WTC11 (cell line): Measurements from ENCODE around the gene CNTNAP5. TPM values are rescaled to one million over a fixed set of nuclear protein-coding genes. Genes with fewer than 3 reads are reported as not detected.

Source experiments
- ATAC-seq: fragments of 200-7000 bp; cut with Tn5 transposase; 2 replicates; pipeline ENCODE4 v1.10.0; 2021; ENCODE audit warnings: mild to moderate bottlenecking, moderate library complexity
- CTCF ChIA-PET: fragments of 300-600 bp; sonication (Branson Sonifier 250); formaldehyde crosslinking; loops from one replicate; lab custom pipeline; 2021; ENCODE audit warnings: antibody characterized with exemption; lab: Charles Lee
- POLR2A ChIA-PET: fragments of 350-600 bp; sonication (Branson Sonifier 250); formaldehyde crosslinking; loops from one replicate; lab custom pipeline; 2021; ENCODE audit warnings: antibody characterized with exemption; lab: Charles Lee
- DNase-seq: peaks from one replicate; pipeline ENCODE4 v3.0.0; 2021; ENCODE audit warnings: low spot score
- H3K27ac Mint-ChIP-seq: 2 replicates; pipeline ENCODE4 v1.8.0; 2021; ENCODE audit warnings: mixed read lengths
- H3K27me3 Mint-ChIP-seq: 2 replicates; pipeline ENCODE4 v1.8.0; 2021; ENCODE audit warnings: low read depth, mild to moderate bottlenecking, moderate library complexity, mixed read lengths
- H3K36me3 Mint-ChIP-seq: 2 replicates; pipeline ENCODE4 v1.8.0; 2021; ENCODE audit warnings: mixed read lengths
- H3K4me1 Mint-ChIP-seq: 2 replicates; pipeline ENCODE4 v1.8.0; 2022; ENCODE audit warnings: mixed read lengths
- H3K4me3 Mint-ChIP-seq: 2 replicates; pipeline ENCODE4 v1.8.0; 2021; ENCODE audit warnings: mild to moderate bottlenecking, moderate library complexity, mixed read lengths
- H3K9me3 Mint-ChIP-seq: 2 replicates; pipeline ENCODE4 v1.8.0; 2021; ENCODE audit warnings: mixed read lengths
- CREB1 ChIP-seq: sonication (generic); formaldehyde crosslinking; IDR thresholded peaks from 2 replicates; pipeline ENCODE4 v1.8.0; 2023; ENCODE audit warnings: mild to moderate bottlenecking, missing genetic modification reagents
- FOXK1 ChIP-seq: sonication (generic); formaldehyde crosslinking; IDR thresholded peaks from 2 replicates; pipeline ENCODE4 v1.8.0; 2022; ENCODE audit warnings: mild to moderate bottlenecking, moderate library complexity, missing genetic modification reagents
- FOXP1 ChIP-seq: sonication (generic); formaldehyde crosslinking; IDR thresholded peaks from 2 replicates; pipeline ENCODE4 v1.8.0; 2022; ENCODE audit warnings: missing genetic modification reagents, mild to moderate bottlenecking, moderate library complexity, borderline replicate concordance
- GABPB1 ChIP-seq: sonication (generic); formaldehyde crosslinking; IDR thresholded peaks from 2 replicates; pipeline ENCODE4 v1.8.1; 2023; ENCODE audit warnings: mild to moderate bottlenecking, missing genetic modification reagents
- HMGA2 ChIP-seq: fragments of 250-450 bp; sonication (Bioruptor Pico); IDR thresholded peaks from 2 replicates; pipeline ENCODE4 v1.4.0; 2021; ENCODE audit warnings: mild to moderate bottlenecking, moderate library complexity
- MXD4 ChIP-seq: fragments of 250-450 bp; sonication (Bioruptor Pico); IDR thresholded peaks from 2 replicates; pipeline ENCODE4 v1.8.0; 2021; ENCODE audit warnings: mild to moderate bottlenecking, moderate library complexity, borderline replicate concordance
- MYBL2 ChIP-seq: sonication (generic); formaldehyde crosslinking; IDR thresholded peaks from 2 replicates; pipeline ENCODE4 v1.8.1; 2023; ENCODE audit warnings: mild to moderate bottlenecking, moderate library complexity, missing genetic modification reagents
- NFYB ChIP-seq: sonication (generic); formaldehyde crosslinking; conservative IDR thresholded peaks from 2 replicates; pipeline ENCODE4 v1.8.0; 2022; ENCODE audit warnings: low read depth, missing genetic modification reagents
- NR1H2 ChIP-seq: sonication (generic); formaldehyde crosslinking; IDR thresholded peaks from 2 replicates; pipeline ENCODE4 v1.9.0; 2021; ENCODE audit warnings: mild to moderate bottlenecking, moderate library complexity, missing genetic modification reagents
- OVOL2 ChIP-seq: fragments of 250-450 bp; sonication (Bioruptor Pico); IDR thresholded peaks from 2 replicates; pipeline ENCODE4 v1.9.0; 2021; ENCODE audit warnings: mild to moderate bottlenecking, borderline replicate concordance
- PRRX2 ChIP-seq: fragments of 250-450 bp; sonication (Bioruptor Pico); IDR thresholded peaks from 2 replicates; pipeline ENCODE4 v1.8.0; 2021; ENCODE audit warnings: mild to moderate bottlenecking
- SP1 ChIP-seq: sonication (generic); formaldehyde crosslinking; conservative IDR thresholded peaks from 2 replicates; pipeline ENCODE4 v1.8.1; 2022; ENCODE audit warnings: missing genetic modification reagents
- TCF7 ChIP-seq: sonication (generic); formaldehyde crosslinking; IDR thresholded peaks from 2 replicates; pipeline ENCODE4 v1.8.0; 2022; ENCODE audit warnings: mild to moderate bottlenecking, low read depth, missing genetic modification reagents, moderate library complexity
- total RNA-seq: library from RNA; stranded (reverse); gene quantifications from 3 replicates; pipeline ENCODE4 v1.2.3, GENCODE V29; 2021
- TF ChIP-seq, protein P1 (sequence below): sonication (generic); formaldehyde crosslinking; IDR thresholded peaks from 2 replicates; pipeline ENCODE4 v1.8.0; 2023; ENCODE audit warnings: missing genetic modification reagents
- TF ChIP-seq, protein P2 (sequence below): fragments of 250-450 bp; sonication (Bioruptor Pico); IDR thresholded peaks from 2 replicates; pipeline ENCODE4 v1.9.0; 2021; ENCODE audit warnings: moderate library complexity, mild to moderate bottlenecking, inconsistent platforms, borderline replicate concordance
- TF ChIP-seq, protein P3 (sequence below): sonication (generic); formaldehyde crosslinking; IDR thresholded peaks from 2 replicates; pipeline ENCODE4 v1.8.0; 2022; ENCODE audit warnings: missing genetic modification reagents
- TF ChIP-seq, protein P4 (sequence below): sonication (generic); formaldehyde crosslinking; IDR thresholded peaks from 2 replicates; pipeline ENCODE4 v1.8.0; 2023; ENCODE audit warnings: mild to moderate bottlenecking, missing genetic modification reagents

The CNTNAP5 gene
- total RNA-seq, 1 experiment from 2014 or later: 0.22 TPM

DNA sequence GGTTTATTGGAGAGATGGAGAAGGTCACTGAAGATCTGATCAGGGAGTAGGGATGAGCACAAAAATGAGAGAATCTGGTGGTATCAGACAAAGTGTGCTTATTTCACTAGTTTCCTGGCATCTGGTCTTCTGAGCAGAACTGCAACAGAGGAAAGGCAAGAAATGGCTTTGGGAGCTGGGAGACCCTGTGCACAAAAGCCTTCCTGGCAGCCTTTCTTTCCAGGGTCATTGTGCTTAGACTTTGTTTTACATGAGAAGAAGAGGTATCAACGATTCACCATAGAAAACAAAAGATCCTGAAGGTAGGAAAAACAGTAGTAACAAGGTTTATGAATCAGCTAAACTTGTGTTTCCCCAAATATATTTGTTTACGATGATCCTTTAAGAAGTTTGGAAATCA is 162.9 kb downstream of the CNTNAP5 start:
- Mint-ChIP-seq H3K9me3 (no peaks in the 10 kb centered on the region; the same call in none of the 2 replicates), H3K4me1 (peaks cover 44% of the 10 kb centered on the region), H3K27ac (peak overlapping the region; percentile 94), H3K4me3 (no peak overlapping the region; the same call in 1 of the 2 replicates), H3K27me3 (no peaks in the 10 kb centered on the region; the same call in 1 of the 2 replicates), H3K36me3 (no peaks in the 10 kb centered on the region)
- CTCF ChIA-PET: interaction anchor here (0.7 kb wide), 2 partner anchors 168 to 782 kb away, joined by 3 read pairs; no protein-coding TSS in a partner anchor
- no peak for DNase-seq
- ATAC-seq: peak; percentile 79
- TF ChIP-seq, protein P1, sequence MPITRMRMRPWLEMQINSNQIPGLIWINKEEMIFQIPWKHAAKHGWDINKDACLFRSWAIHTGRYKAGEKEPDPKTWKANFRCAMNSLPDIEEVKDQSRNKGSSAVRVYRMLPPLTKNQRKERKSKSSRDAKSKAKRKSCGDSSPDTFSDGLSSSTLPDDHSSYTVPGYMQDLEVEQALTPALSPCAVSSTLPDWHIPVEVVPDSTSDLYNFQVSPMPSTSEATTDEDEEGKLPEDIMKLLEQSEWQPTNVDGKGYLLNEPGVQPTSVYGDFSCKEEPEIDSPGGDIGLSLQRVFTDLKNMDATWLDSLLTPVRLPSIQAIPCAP: no peak
- TF ChIP-seq SP1: no peak
- TF ChIP-seq MYBL2 (CRISPR knock-in tag): no peak
- TF ChIP-seq NFYB: no peak
- no peak for TF ChIP-seq OVOL2 (CRISPR knock-in tag)
- TF ChIP-seq NR1H2 (CRISPR knock-in tag): no peak
- no peak for TF ChIP-seq HMGA2 (CRISPR knock-in tag)
- TF ChIP-seq FOXP1 (CRISPR knock-in tag): no peak
- TF ChIP-seq CREB1: no peak
- no peak for TF ChIP-seq MXD4 (CRISPR knock-in tag)
- TF ChIP-seq, protein P2, sequence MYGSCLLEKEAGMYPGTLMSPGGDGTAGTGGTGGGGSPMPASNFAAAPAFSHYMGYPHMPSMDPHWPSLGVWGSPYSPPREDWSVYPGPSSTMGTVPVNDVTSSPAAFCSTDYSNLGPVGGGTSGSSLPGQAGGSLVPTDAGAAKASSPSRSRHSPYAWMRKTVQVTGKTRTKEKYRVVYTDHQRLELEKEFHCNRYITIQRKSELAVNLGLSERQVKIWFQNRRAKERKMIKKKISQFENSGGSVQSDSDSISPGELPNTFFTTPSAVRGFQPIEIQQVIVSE (CRISPR knock-in tag): no peak
- no peak for TF ChIP-seq GABPB1
- no peak for TF ChIP-seq FOXK1 (CRISPR knock-in tag)
- TF ChIP-seq TCF7 (CRISPR knock-in tag): no peak
- POLR2A ChIA-PET: no interaction called here

DNA sequence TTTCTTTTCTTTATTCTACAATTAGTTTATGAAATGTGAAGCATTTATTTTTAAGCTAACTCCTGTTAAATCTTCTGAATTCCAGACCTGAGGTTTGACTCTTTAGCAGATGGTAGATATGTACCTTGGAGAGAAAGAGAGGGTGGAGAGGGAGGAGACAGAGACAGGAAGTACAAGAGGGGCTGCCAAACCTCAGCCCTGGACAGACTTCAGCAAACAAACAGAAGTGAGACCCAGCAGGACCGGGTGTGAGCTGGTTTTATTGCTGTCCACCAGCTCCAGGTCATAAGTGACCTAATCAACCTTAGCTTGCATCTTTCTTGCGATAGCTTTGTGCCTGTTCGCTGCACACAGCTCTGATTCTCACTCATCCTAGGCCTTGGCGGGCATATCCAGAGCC is 168.6 kb downstream of the CNTNAP5 start:
- POLR2A ChIA-PET: no interaction called here
- CTCF ChIA-PET: interaction anchor here (1.1 kb wide), 1 partner anchor 9 kb away, joined by 4 read pairs; no protein-coding TSS in a partner anchor
- Mint-ChIP-seq H3K27me3 (no peaks in the 10 kb centered on the region; the same call in 1 of the 2 replicates), H3K4me3 (no peak overlapping the region), H3K36me3 (no peaks in the 10 kb centered on the region), H3K27ac (no peak overlapping the region), H3K4me1 (peaks cover under 1% of the 10 kb centered on the region), H3K9me3 (no peaks in the 10 kb centered on the region; the same call in none of the 2 replicates)
- no peak for TF ChIP-seq PRRX2
- TF ChIP-seq, protein P3, sequence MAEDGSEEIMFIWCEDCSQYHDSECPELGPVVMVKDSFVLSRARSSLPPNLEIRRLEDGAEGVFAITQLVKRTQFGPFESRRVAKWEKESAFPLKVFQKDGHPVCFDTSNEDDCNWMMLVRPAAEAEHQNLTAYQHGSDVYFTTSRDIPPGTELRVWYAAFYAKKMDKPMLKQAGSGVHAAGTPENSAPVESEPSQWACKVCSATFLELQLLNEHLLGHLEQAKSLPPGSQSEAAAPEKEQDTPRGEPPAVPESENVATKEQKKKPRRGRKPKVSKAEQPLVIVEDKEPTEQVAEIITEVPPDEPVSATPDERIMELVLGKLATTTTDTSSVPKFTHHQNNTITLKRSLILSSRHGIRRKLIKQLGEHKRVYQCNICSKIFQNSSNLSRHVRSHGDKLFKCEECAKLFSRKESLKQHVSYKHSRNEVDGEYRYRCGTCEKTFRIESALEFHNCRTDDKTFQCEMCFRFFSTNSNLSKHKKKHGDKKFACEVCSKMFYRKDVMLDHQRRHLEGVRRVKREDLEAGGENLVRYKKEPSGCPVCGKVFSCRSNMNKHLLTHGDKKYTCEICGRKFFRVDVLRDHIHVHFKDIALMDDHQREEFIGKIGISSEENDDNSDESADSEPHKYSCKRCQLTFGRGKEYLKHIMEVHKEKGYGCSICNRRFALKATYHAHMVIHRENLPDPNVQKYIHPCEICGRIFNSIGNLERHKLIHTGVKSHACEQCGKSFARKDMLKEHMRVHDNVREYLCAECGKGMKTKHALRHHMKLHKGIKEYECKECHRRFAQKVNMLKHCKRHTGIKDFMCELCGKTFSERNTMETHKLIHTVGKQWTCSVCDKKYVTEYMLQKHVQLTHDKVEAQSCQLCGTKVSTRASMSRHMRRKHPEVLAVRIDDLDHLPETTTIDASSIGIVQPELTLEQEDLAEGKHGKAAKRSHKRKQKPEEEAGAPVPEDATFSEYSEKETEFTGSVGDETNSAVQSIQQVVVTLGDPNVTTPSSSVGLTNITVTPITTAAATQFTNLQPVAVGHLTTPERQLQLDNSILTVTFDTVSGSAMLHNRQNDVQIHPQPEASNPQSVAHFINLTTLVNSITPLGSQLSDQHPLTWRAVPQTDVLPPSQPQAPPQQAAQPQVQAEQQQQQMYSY (CRISPR knock-in tag): no peak
- TF ChIP-seq, protein P4, sequence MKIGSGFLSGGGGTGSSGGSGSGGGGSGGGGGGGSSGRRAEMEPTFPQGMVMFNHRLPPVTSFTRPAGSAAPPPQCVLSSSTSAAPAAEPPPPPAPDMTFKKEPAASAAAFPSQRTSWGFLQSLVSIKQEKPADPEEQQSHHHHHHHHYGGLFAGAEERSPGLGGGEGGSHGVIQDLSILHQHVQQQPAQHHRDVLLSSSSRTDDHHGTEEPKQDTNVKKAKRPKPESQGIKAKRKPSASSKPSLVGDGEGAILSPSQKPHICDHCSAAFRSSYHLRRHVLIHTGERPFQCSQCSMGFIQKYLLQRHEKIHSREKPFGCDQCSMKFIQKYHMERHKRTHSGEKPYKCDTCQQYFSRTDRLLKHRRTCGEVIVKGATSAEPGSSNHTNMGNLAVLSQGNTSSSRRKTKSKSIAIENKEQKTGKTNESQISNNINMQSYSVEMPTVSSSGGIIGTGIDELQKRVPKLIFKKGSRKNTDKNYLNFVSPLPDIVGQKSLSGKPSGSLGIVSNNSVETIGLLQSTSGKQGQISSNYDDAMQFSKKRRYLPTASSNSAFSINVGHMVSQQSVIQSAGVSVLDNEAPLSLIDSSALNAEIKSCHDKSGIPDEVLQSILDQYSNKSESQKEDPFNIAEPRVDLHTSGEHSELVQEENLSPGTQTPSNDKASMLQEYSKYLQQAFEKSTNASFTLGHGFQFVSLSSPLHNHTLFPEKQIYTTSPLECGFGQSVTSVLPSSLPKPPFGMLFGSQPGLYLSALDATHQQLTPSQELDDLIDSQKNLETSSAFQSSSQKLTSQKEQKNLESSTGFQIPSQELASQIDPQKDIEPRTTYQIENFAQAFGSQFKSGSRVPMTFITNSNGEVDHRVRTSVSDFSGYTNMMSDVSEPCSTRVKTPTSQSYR (CRISPR knock-in tag): no peak
- TF ChIP-seq, protein P1: no peak
- TF ChIP-seq, all 79 proteins: peak for 0
- DNase-seq: no peak
- ATAC-seq: no peak
